HepG2 (cell line): ENCODE results near the gene DRC7. TPM values are rescaled to one million over a fixed set of nuclear protein-coding genes. Genes with fewer than 3 reads are reported as not detected.
A peak's percentile ranks its signal among the peaks of the same experiment; 100 is the strongest.

Source experiments
- ATF2 ChIP-seq: sonication (generic); formaldehyde crosslinking; IDR thresholded peaks from 2 replicates; pipeline ENCODE4 v1.4.0; 2020; ENCODE audit warnings: missing genetic modification reagents
- BRD4 ChIP-seq: sonication (generic); formaldehyde crosslinking; IDR thresholded peaks from 2 replicates; pipeline ENCODE4 v1.4.0; 2020; ENCODE audit warnings: missing genetic modification reagents
- HNF1B ChIP-seq: sonication (generic); formaldehyde crosslinking; IDR thresholded peaks from 2 replicates; pipeline ENCODE4 v1.5.1; 2020; ENCODE audit warnings: mild to moderate bottlenecking, moderate library complexity, missing genetic modification reagents
- HNF4G ChIP-seq, 2 experiments: sonication (generic) in 1 of 2; formaldehyde crosslinking in 1 of 2; IDR thresholded peaks; 2 replicates each; pipeline versions ENCODE4 v1.4.0 to v1.6.1; 2011 to 2020; ENCODE audit warnings: borderline replicate concordance in 2 of 2, low read depth in 2 of 2, mild to moderate bottlenecking in 2 of 2, low read length in 1 of 2, missing genetic modification reagents in 1 of 2, moderate library complexity in 1 of 2
- HOXA9 ChIP-seq: sonication (generic); formaldehyde crosslinking; IDR thresholded peaks from 2 replicates; pipeline ENCODE4 v1.8.1; 2022; ENCODE audit warnings: missing genetic modification reagents, mild to moderate bottlenecking, moderate library complexity, borderline replicate concordance
- KMT2B ChIP-seq: IDR thresholded peaks from 2 replicates; pipeline ENCODE4 v1.6.1; 2016; ENCODE audit warnings: missing genetic modification reagents, missing compliant biosample characterization
- MAF1 ChIP-seq: sonication (generic); formaldehyde crosslinking; IDR thresholded peaks from 2 replicates; pipeline ENCODE4 v1.5.0; 2020; ENCODE audit warnings: missing genetic modification reagents, borderline replicate concordance
- MNT ChIP-seq: fragments of 450-650 bp; IDR thresholded peaks from 2 replicates; pipeline ENCODE4 v1.6.1; 2016
- NFKBIZ ChIP-seq: IDR thresholded peaks from 2 replicates; pipeline ENCODE4 v1.6.1; 2018; ENCODE audit warnings: missing genetic modification reagents, missing compliant biosample characterization
- PHF20 ChIP-seq: sonication (generic); formaldehyde crosslinking; IDR thresholded peaks from 2 replicates; pipeline ENCODE4 v1.5.0; 2020; ENCODE audit warnings: mild to moderate bottlenecking, missing genetic modification reagents
- RARA ChIP-seq: IDR thresholded peaks from 2 replicates; pipeline ENCODE4 v1.6.1; 2016; ENCODE audit warnings: missing genetic modification reagents, missing compliant biosample characterization
- RFXANK ChIP-seq: IDR thresholded peaks from 2 replicates; pipeline ENCODE4 v1.6.1; 2016
- RNF2 ChIP-seq: fragments of 450-650 bp; conservative IDR thresholded peaks from 2 replicates; pipeline ENCODE4 v1.6.1; 2016; ENCODE audit warnings: low read depth
- STAG1 ChIP-seq: sonication (generic); formaldehyde crosslinking; IDR thresholded peaks from 2 replicates; pipeline ENCODE4 v1.4.0; 2020; ENCODE audit warnings: missing genetic modification reagents
- TFDP2 ChIP-seq: sonication (generic); formaldehyde crosslinking; IDR thresholded peaks from 2 replicates; pipeline ENCODE4 v1.4.0; 2020; ENCODE audit warnings: missing genetic modification reagents
- ZFP37 ChIP-seq: sonication (generic); formaldehyde crosslinking; IDR thresholded peaks from 2 replicates; pipeline ENCODE4 v1.4.0; 2020; ENCODE audit warnings: missing genetic modification reagents, borderline replicate concordance
- ZFP82 ChIP-seq: sonication (generic); formaldehyde crosslinking; IDR thresholded peaks from 2 replicates; pipeline ENCODE4 v1.5.1; 2020; ENCODE audit warnings: mild to moderate bottlenecking, missing genetic modification reagents, borderline replicate concordance
- ZNF121 ChIP-seq: sonication (generic); formaldehyde crosslinking; IDR thresholded peaks from 2 replicates; pipeline ENCODE4 v1.5.0; 2020; ENCODE audit warnings: mild to moderate bottlenecking, missing genetic modification reagents
- ZNF138 ChIP-seq: sonication (generic); formaldehyde crosslinking; IDR thresholded peaks from 2 replicates; pipeline ENCODE4 v1.5.0; 2020; ENCODE audit warnings: mild to moderate bottlenecking, low read depth, missing genetic modification reagents
- ZNF230 ChIP-seq: sonication (generic); formaldehyde crosslinking; IDR thresholded peaks from 2 replicates; pipeline ENCODE4 v1.4.0; 2020; ENCODE audit warnings: mild to moderate bottlenecking, missing genetic modification reagents
- ZNF44 ChIP-seq: sonication (generic); formaldehyde crosslinking; IDR thresholded peaks from 2 replicates; pipeline ENCODE4 v1.5.1; 2020; ENCODE audit warnings: mild to moderate bottlenecking, missing genetic modification reagents
- ZNF441 ChIP-seq: sonication (generic); formaldehyde crosslinking; IDR thresholded peaks from 2 replicates; pipeline ENCODE4 v1.7.0; 2021; ENCODE audit warnings: missing genetic modification reagents, borderline replicate concordance
- ZNF652 ChIP-seq: IDR thresholded peaks from 2 replicates; pipeline ENCODE4 v1.6.1; 2016; ENCODE audit warnings: low read depth, borderline replicate concordance
- ZNF766 ChIP-seq: sonication (generic); formaldehyde crosslinking; IDR thresholded peaks from 2 replicates; pipeline ENCODE4 v1.5.0; 2020; ENCODE audit warnings: missing genetic modification reagents, borderline replicate concordance
- ZNF775 ChIP-seq: sonication (generic); formaldehyde crosslinking; IDR thresholded peaks from 2 replicates; pipeline ENCODE4 v1.4.0; 2020; ENCODE audit warnings: missing genetic modification reagents, mild to moderate bottlenecking, moderate library complexity, borderline replicate concordance
- ZNF839 ChIP-seq: sonication (generic); formaldehyde crosslinking; IDR thresholded peaks from 2 replicates; pipeline ENCODE4 v1.4.0; 2020; ENCODE audit warnings: missing genetic modification reagents, mild to moderate bottlenecking, borderline replicate concordance
- polyA plus RNA-seq, 8 experiments: library from polyadenylated mRNA; depleted of rRNA in 3 of 8; stranded (reverse) in 7 of 8; unstranded in 1 of 8; fragments of >200 nt; fragmentation: Illumina TruSeq in 4 of 8; extraction: Trizol in 4 of 8; gene quantifications; 2 replicates each; pipeline versions ENCODE4 v1.2.1 to v1.2.3, GENCODE V29; 2011 to 2016; ENCODE audit warnings: low read depth in 4 of 8, missing spikeins in 1 of 8, mixed read lengths in 1 of 8; ENCODE audit not compliant: insufficient read depth in 1 of 8
- total RNA-seq, 5 experiments: library from RNA; depleted of rRNA; stranded (reverse); fragments of >200 nt; fragmentation: Illumina TruSeq; extraction: Trizol; gene quantifications; 2 replicates each; pipeline ENCODE4 v1.2.3, GENCODE V29; 2016; ENCODE audit warnings: low read depth in 1 of 5

The DRC7 gene
- total and polyA plus RNA-seq, 2 of the 13 experiments (the other 11 are each of a cell fraction or from before 2014, with no cell fraction given), result 2.7 to 3.4 TPM

- TF ChIP-seq ZFP37 (no peak), STAG1 (CRISPR knock-in tag) (no peak), KMT2B (0 out of 2 replicates have a peak, but pooled peaks have one; percentile 16), MNT (no peak), ZNF441 (no peak), HOXA9 (no peak), ZNF839 (CRISPR knock-in tag) (no peak), NFKBIZ (no peak; the same call in 1 of the 2 replicates), ZNF121 (CRISPR knock-in tag) (no peak), HNF1B (no peak; the same call in none of the 2 replicates), ZNF44 (CRISPR knock-in tag) (no peak), ZNF230 (0 out of 2 replicates have a peak, but pooled peaks have one; percentile 47), ZFP82 (no peak), TFDP2 (CRISPR knock-in tag) (no peak), HNF4G (IDR thresholded peaks at IDR 0.05; ENCODE audit: borderline replicate concordance, low read depth, low read length) (no peak), HNF4G (CRISPR knock-in tag; IDR thresholded peaks at IDR 0.05; ENCODE audit: borderline replicate concordance, low read depth) (no peak), RFXANK (CRISPR knock-in tag) (no peak), RNF2 (0 out of 2 replicates have a peak, but pooled peaks have one; percentile 26), BRD4 (CRISPR knock-in tag) (no peak), ZNF766 (no peak), ZNF652 (no peak), PHF20 (CRISPR knock-in tag) (no peak; the same call in 1 of the 2 replicates), ZNF138 (CRISPR knock-in tag) (no peak), ZNF775 (CRISPR knock-in tag) (no peak), RARA (no peak), MAF1 (CRISPR knock-in tag) (no peak), ATF2 (CRISPR knock-in tag) (no peak)
Observed at GRCh38 chr16:57735755-57736418, 41.3 kb downstream of the DRC7 start, which contains the start of gene KATNB1 (continued).
